Activated CD4-positive, alpha-beta memory T cell treated with anti-CD3 and anti-CD28 coated beads for 36 hours (primary cell): ENCODE data around the gene SHANK3. TPM values are rescaled to one million over a fixed set of nuclear protein-coding genes. Genes with fewer than 3 reads are reported as not detected.

Experiments used
- total RNA-seq, 2 experiments: library from RNA; stranded (reverse); gene quantifications; one replicate each; pipeline ENCODE4 v1.2.3, GENCODE V29; 2021

The SHANK3 gene
- total RNA-seq, 2 experiments from 2014 or later, result 0.05 to 0.07 TPM

Other genes with a start within 250 kb of the SHANK3 start
- 100 to 1,000 TPM; 110 to 112 TPM for gene SBF1, start 197.8 kb upstream of the SHANK3 start, total RNA-seq
- gene ADM2, start 191.3 kb upstream of the SHANK3 start, total RNA-seq, result 1 to 10 TPM; 7.3 to 7.4 TPM
- under 1 TPM; 0.39 to 0.59 TPM for gene MIOX, start 186.0 kb upstream of the SHANK3 start, total RNA-seq
- 10 to 100 TPM; 62.1 to 63.8 TPM for gene LMF2, start 165.1 kb upstream of the SHANK3 start, total RNA-seq
- gene NCAPH2, start 164.6 kb upstream of the SHANK3 start, total RNA-seq, result 100 to 1,000 TPM; 134 to 138 TPM
- 1 to 10 TPM; 1.9 to 5.6 TPM for gene SCO2, start 147.2 kb upstream of the SHANK3 start, total RNA-seq
- 10 to 100 TPM; 64.7 to 65.6 TPM for gene TYMP, start 142.8 kb upstream of the SHANK3 start, total RNA-seq
- gene KLHDC7B, start 126.9 kb upstream of the SHANK3 start, total RNA-seq, result 1 to 10 TPM; 6.9 to 7.7 TPM
- gene SYCE3, start 109.9 kb upstream of the SHANK3 start, total RNA-seq, result 1 to 10 TPM in 1 of 2 experiments, under 1 TPM in 1; 0.87 to 1.0 TPM
- 10 to 100 TPM; 33.3 to 36.9 TPM for gene CPT1B, start 94.4 kb upstream of the SHANK3 start, total RNA-seq
- gene CHKB, start 90.0 kb upstream of the SHANK3 start, total RNA-seq, result 10 to 100 TPM; 76.2 to 76.3 TPM
- gene MAPK8IP2, start 72.0 kb upstream of the SHANK3 start, total RNA-seq, result under 1 TPM; 0.10 to 0.19 TPM
- gene ARSA, start 44.7 kb upstream of the SHANK3 start, total RNA-seq, result 10 to 100 TPM; 23.9 to 25.8 TPM
- gene ACR, start 65.4 kb downstream of the SHANK3 start, total RNA-seq, result not detected
- gene RABL2B, start 110.8 kb downstream of the SHANK3 start, total RNA-seq, result 10 to 100 TPM; 20.0 to 21.8 TPM